ENCODE results near the gene ZFYVE21.

The ZFYVE21 gene

DNA sequence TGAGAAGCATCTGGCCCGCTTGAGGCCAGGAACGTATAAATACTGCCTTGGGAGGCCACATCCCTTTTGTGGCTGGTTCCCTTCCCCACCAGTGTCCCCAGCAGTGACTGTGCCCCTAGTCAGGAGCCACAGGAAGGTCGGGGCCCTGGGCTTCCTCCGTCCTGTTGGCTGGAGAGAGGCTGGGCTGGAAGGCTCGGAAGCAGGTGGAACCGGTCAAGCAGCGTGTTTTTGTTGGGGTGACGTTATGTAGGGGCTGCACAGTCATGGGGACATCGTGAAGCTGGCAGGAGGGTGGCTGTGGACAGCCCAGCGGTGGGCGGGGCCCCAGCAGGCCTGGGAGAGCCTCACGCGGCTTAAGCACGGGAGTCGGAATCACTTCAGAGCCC lies 10.5 kb upstream of the ZFYVE21 start:
- DNase-seq (ENCODE audit: low read depth in 1 of 2, low spot score in 1 of 2): no peak

DNA sequence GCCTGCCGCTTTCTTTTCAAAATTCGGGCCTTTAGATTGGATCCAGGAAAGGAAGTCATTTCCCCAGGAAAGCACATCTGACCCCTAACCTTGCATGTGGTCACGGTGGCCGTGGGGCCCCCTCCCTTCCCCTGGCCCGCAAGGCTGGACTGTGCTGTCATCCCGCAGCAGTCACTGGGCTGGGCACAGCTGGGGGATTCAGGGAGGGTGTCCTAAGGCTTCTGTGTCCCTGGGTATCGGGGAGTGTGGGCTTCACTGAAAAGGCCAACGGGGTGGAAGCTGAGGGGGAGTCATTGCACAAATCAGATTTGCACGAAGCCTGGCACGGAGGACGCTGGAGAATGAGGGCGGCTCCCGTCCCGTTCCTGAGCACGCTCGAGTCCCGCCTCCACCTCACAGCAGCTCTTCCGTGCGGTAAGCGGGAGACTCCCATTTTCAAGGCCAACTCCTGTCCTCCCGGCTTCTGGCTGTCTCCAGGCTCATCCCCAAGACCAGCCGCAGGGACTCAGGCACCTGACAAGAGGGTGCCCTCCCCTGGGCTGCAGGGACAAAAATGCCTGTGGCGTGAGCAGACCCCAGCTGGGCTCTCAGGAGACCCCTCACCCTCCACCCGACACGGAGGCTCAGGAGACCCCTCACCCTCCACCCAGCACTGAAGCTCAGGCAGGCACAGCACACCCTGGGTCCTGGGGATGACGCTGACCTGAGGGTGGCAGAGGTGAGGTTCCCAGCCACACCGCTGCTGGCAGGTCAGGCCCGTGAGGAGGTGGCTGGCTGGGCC lies 9.9 kb upstream of the ZFYVE21 start:
- DNase-seq (ENCODE audit: low read depth in 1 of 2, low spot score in 1 of 2): no peak

DNA sequence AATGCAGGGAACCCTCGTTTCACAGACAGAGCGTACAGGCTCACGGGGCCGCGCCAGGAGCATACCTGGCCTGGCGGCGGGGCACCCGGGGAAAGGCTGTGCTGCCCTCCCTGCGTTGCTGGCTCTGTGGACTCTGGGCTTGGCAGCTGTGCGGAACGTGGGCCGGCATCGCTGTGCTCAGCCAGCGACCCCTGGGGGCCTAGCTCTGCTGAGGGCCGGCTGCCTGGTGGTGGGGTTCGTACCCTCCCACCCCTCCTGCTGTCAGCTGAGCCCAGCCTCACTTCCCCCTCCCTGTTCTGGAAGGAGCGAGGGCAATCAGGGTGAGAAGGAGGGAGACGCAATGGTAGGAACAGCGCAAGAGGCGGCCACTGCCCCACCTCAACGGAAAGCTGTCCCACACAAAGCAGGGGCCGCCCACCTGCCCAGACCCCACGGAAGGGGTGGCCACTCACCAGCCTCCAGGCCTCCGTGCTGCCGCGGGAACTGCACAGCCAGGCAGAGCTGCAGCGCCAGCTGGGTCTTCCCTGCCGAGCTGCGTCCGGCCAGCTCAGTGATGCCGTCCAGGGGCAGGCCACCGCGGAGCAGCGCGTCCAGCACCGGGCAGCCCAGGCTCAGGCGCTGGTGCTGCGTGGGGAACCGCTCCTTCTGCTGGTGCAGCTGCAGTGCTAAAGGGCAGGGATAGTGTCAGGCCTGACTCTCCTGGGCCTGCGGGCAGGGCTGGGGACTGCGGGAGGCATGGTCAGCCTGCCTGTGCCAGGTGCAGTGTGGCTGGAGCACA lies 8.9 kb upstream of the ZFYVE21 start:
- no peak for DNase-seq (ENCODE audit: low read depth in 1 of 2, low spot score in 1 of 2)

DNA sequence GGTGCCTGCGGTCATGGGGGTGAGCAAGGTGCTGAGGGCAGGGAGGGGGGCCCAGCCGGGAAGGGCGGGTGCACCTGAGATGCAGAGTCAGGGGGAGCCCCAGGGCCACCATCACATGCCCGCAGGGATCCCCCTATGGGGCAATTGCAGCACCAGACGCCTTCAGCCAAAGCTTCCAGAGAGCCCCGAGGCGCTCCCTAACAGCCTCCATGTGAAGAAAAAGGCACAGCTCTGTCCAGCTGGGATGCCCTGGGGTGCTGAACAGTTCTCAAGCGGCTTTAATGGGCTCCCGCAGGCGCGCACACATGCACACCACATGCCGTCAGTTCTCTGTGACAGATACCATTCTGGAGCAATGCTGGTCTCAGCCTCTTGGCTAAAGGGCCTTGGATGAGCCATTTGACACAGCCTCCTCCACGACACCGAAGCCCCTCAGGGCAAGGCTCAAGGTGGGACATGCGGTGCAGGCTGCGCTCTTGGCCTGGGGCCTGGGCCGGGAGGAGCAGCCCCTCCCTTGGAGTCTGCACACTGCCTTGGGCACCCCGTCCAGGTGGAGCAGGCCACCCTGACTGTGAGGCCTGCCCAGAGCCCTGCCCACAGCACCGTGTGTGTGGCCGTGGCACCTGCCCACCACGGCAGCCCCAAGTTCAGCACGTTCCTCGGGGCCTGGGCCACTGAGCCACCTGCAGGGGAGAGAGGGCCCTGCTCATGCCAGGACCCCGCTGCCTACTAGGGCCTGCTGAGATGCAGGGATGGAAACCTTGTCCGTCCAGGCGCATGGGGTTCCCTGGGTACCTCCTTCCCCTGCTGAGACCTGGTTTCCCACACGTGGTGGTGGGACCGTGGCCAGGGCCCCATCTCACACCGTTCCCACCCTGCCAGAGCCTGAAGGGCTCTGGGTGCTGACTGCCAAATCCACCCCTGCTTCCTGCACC lies 8.0 kb upstream of the ZFYVE21 start:
- no peak for DNase-seq (ENCODE audit: low read depth in 1 of 2, low spot score in 1 of 2)

DNA sequence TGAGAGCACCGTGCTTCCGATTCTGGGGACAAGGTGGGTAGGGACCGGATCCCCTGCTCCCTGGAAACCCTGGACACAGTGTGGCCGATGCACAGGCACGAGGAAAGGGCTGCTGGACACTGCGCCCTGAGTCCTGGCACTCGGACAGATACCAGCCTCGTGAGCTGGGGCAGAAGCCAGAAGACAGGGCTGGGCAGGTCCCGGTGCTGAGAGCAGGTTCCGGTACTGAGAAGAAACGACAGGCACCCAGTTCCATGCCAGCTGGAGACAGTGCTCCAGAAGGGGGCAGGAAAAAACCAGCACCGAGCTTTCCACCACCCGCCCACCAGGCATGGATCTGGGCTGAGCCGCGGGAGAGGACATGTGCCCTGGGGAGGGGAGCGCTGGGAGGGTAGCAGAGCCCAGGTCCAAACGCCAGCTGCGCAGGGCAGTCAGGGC lies 6.8 kb upstream of the ZFYVE21 start:
- no peak for DNase-seq (ENCODE audit: low read depth in 1 of 2, low spot score in 1 of 2)

DNA sequence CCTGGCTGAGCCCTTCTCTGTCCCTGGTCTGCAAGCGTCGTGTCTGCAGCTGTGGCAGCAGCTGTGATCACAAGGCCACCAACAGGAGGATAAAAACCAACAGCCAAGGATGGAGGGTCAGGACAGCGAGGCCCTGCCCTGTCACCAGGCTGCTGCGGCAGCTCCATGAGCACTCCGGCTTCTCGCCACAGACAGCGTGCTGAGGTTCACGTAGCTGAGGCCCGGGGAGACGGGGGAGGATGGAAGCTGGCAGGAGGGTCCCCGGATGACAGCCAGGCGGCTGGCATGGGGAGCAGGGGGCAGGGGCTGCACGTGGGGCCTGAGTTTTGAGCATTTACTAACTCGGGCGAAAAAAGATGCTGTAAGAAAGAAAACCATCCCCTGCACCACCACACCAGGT lies 5.8 kb upstream of the ZFYVE21 start:
- no peak for DNase-seq (ENCODE audit: low read depth in 1 of 2, low spot score in 1 of 2)

DNA sequence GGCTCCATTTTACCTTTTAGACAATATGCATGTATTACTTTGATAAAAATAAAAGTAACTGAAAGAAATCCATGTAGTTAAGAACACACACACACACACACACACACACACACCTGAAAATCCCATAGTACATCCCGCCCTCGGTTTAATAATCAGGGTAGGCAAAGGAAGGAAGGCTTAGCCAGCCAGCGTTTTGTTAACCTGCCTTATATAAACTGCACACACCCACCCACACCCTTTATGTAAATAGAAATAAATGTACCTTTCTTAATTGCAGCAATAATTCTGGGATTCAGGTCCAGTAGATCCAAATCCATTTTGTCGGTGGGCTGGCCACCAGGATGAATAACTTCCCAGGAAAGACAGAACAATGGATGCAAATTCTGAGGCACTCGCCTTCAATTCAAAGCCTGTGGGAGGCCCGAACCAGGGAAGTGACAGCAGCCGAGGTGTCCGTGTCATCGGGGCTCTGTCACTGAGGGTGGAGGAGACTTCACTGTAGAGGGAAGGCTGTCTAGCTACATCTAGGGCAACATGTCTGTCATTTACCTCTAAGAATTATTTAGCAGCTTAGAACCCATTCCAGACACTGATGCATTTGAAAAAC lies 4.7 kb upstream of the ZFYVE21 start:
- no peak for DNase-seq (ENCODE audit: low read depth in 1 of 2, low spot score in 1 of 2)

DNA sequence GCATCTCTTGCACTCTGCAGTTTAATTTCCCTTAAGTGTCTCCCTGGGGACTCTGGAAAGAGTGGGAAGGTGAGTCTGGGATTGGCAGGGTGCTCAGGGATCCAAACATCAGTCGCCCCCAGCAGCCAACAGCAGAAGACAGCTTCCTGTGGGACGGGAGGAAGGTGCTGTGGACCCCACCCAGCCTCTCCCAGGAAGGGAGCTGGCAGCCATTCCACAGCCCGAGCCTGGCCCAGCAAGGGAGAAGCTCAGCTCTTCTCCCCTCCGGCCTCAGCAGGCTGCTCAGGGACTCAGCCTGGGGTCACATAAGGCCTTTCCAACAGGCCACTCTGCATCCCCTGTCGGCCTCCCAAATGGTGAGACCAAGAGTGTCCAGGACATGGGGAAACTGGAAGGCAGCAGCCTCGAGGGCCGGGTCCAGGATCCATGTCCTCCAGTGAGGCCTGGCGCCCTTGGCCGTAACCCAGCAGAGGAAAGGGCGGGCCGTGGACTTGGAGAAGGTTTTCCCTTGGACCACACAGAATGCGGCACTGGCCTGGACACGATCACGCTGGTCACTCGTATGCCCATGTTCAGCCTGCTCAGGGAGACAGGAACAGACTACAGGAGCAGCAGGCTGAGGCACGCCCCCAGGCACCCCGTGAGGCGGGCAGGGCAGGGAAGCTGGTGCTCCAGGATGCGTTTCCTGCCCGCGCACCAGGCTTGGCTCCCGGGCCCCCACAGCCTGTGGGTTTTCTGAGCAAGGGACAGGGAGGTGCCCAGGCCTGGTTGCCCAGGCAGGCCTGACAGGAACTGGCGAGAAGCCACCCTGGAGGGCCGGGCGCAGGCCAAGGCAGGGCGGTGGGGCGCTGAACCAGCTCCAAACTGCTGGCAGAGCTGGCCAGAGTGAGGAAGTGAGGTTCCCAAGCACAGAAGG lies 3.8 kb upstream of the ZFYVE21 start:
- DNase-seq (ENCODE audit: low read depth in 1 of 2, low spot score in 1 of 2): no peak

DNA sequence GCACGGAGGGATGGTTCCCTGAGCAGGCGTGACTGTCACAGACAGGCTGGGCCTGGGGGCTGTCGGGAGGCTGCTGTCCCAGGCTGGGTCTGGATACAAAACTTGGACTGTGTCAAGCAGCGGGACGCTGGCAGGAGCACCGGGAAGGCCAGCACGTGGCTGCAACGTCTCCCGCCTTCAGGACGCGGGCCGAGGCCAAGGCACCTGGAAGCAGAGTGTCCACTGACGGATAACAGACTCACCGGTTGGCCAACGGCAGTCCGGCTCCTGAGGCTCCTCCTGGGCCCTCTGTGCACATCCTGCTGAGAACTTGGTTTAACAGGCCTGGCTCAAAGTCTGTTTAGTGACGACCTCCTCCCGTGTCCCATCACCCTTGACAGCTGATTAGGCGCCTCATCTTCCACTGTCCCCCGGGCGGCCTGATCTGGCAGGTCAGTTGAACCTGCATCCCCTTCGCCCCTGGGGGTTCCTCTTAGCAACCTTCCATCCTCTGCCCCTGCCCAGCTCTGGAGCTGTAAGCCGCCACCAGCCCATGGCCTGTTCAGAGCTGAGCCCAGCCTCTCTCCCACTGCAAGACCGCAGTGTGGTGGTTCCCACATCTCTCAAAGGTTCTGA lies 2.9 kb upstream of the ZFYVE21 start:
- DNase-seq (ENCODE audit: low read depth in 1 of 2, low spot score in 1 of 2): no peak

DNA sequence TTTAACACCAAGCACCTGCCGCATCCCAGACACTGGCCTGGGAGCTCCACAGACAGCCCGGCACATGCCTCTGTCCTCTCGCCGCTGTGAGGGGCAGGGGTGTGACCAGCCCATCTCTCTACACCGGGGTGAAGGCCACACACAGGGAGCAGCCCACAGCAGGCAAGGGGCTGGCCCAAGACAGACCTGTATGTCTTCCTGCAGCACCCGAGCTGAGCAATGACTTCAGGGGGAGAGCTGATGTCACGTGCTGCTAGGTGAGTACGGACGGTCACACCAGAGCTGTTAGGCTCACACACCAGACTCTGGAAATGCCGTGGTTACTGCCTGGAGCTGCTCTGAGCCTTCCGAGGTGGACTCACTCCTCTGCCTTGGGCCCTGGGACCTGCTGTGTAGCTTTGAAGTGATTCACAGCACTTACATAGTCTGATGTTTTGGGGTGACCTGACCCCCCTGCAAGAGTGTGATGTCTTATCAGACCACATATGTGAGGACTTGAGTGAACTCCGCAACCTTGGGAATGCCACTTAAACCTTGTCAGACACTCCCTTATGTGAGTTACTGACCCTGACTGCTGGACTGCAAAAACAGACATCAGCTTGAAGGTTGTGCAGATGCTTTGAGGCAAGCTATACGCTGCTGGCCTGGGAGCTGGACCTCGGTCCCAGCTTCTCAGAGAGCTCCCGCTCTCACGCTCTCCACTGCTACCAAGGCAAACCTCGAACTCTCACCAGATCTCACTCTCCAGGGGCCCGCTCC lies 2.1 kb upstream of the ZFYVE21 start:
- no peak for DNase-seq (ENCODE audit: low read depth in 1 of 2, low spot score in 1 of 2)

DNA sequence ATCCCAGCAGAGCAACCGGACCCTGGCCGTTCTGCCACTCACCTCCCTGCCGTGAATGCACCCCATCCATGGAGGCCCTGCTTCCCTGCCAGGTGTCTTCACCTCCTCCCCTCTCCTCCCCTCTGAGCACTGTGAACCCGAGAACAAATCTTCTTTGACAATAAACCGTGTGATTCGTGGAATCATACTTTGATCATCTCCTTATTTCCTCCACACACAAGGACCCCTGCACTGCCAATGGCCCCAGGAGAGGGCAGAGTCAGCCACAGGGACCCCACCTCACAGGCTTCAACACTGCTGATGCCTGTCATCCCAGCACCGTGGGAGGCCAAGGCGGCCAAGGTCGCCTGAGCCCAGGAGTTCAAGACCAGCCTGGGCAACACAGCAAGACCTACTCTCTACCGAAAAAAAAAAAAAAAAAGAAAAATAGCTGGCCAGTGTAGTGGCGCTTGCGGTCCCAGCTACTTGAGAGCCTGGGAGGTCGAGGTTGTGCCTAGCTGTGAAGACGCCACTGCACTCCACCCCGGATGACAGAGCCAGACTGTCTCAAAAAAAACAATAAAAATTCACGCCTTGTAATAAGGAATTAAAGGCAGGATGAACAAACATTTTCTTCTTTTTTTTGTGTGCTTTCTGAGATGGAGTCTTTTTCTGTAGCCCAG lies 1.4 kb upstream of the ZFYVE21 start:
- no peak for DNase-seq (ENCODE audit: low read depth in 1 of 2, low spot score in 1 of 2)

DNA sequence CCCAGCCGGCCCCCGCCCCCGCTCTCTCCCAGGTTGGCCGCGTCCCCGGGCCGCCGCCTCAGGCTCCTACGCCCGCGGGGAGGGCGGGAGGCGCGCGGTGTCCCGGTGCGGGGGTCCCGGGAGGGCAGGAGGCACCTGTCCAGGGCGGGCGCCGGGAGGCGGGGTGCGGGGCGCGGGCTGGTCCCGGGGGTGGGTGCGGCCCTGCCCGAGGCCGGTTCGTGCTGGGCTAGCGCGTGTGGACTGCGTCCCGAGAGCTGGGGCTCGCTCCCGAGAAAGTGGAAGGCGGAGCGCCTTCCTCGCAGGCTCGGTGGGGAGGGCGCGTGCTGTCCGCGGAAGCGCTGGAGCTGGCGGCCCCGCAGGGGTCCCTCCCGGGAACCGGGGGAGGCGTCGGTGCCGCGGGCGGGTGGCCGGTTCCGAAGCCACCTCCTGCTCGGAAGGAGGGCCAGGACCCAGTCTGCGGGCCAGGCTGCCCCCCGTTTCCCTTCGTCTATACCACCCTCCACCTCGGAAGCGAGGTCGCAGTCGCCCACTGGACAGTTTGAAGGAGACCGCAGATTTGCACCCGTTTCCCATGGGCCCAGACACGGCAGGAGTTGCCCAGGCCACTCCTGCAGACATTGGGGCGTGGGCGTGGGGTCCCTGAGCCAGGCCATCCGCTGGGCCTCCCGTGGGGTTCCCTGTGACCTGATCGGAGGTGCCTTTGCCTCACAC lies 636 bp downstream of the ZFYVE21 start:
- no peak for DNase-seq (ENCODE audit: low read depth in 1 of 2, low spot score in 1 of 2)

DNA sequence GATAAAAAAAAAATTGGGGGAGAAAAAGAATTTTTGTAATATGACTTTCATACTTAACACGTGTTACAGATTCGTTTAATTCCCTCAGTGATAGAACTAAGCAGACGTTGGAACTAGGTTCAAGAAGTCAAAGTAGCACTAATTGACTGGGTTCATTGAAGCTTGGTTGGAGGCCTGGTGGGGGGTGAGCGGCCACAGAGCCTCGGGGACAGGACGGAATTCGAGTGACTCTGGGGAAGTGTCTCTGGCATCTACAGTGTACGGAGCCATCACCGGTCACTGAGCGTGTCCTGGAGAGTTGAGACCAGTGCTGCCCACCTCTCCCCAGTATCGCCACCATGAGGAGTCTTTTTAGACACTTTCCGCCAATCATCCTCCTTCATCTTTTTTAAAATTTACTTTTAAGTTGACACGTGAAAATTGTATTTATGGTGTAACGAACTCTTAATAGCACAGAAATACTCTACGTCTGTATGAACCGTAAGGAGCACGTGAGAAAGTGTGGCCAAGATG lies 1.3 kb downstream of the ZFYVE21 start:
- no peak for DNase-seq (ENCODE audit: low read depth in 1 of 2, low spot score in 1 of 2)

DNA sequence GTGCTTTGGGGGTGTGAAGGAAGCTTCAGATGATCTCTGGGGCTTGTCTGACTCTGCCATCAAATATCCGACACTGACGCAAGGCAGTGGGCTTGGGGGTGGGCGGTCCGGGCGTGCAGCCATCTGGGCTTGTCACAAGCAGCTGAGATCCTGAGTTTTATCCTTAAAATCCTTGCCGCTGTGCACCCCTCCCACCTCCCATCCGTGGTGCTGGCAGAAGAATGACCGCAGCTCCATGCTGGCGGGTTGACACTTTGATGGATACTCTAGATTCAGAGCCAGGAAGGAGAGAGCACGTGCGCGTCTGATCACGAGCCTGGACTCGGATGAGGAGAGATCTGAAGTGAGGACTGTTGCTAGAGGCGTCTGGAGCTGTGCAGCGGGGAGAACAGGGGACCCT lies 3.0 kb downstream of the ZFYVE21 start:
- DNase-seq (ENCODE audit: low read depth in 1 of 2, low spot score in 1 of 2): no peak

DNA sequence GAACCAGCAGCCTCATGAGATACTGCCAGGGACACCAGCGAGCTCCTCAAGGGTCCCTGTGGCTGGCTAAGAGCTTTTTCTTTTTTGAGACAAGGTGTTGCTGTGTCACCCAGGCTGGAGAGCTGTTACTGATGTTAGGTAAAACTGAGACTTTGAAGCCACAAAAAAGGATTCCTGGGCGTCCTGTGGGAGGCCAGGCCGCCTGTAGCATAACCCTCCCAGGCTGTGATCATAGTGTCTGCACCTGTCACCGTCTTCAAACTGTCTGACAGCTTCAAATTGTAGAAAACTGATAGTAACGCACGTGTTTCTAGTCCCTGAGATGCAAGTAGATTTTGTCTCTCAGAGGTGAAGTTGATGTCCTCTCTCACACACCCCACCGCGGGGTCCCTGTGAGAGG lies 4.1 kb downstream of the ZFYVE21 start:
- no peak for DNase-seq (ENCODE audit: low read depth in 1 of 2, low spot score in 1 of 2)

DNA sequence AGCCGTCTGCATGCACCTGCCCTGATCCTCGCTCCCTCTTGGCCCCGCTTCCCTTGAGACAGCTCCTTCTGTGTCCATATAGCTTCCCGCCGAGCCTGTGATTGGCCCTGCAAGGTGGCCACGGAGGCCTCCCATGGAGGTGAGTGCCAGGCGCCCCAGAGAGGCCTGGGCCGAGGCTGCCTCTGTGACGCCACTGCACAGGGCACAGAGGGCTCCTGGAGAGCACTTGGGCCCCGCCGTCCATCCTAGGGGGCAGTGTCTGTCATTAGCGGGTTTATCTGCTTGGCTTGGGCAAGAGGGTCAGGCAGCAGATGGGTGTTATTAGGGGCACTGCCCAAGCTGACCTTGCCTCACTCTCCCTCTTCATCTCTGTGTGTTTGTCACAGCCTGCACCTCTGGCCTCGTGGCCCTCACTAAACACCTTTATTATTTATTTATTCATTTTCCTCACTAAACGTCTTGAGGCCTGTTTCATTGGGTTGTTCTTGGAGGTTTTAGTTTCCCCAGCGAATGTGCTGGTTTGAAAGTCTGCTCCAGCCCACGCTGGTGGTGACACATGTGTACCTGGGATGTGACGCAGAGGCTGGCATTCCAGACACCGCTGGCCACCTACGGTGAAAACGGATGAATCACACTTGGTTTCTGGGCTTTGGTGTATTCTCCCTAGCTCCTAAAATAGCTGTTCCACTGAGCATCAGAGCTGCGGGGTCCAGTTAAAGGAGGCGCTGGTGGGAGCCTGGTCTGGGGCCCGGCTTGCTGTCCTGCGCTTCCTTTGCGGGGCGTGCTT lies 5.9 kb downstream of the ZFYVE21 start:
- peak in 1 of 2 donors; percentile 28 for DNase-seq (ENCODE audit: low read depth in 1 of 2, low spot score in 1 of 2)

DNA sequence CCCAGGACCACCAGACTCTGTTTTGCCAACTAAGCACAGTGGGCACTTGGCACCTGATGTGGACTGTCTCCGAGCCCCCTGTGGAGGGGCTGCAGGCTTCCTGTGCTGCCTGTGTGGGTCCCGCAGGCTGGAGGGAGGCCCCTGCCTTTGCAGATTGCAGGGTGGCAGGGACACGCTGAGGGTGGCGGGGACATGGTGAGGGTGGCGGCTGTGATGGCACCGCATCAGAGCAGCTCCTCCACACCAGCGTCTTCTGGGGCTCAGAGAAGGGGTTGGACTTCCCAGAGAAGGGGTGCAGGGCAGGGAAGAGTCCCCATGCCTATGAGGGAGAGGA lies 8.1 kb downstream of the ZFYVE21 start:
- no peak for DNase-seq (ENCODE audit: low read depth in 1 of 2, low spot score in 1 of 2)
